ENCODE results near the gene HDAC3.

HDAC3 gene

DNA sequence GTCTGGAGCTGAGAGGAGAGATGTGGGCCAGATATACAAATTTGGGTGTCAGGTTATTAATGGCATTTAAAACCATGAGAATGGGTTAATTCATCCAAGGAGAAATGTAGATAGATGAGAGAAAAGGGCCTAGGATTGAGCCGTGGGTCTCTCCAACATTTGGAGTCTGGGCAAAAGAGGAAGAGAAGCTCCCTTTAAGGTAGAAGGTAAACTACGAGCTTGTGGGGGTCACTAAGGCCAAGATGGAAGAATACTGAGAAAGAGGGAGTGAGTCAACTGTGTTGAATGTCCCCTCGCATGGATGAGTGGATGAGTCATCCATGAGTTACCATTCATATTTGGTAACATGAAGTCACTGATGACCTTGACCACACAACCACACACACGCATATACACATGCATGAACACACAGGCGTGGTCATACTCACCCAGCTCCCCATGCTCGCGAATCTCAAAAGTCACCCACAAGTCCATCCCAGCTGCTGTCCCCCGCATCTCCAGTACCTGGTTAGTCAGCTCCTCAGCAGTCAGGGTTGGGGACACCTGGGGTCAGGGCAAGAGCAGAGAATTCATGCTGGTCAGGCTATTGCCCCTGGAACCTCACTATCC is 21.4 kb upstream of the HDAC3 start:
- no peak for FAIRE-seq

DNA sequence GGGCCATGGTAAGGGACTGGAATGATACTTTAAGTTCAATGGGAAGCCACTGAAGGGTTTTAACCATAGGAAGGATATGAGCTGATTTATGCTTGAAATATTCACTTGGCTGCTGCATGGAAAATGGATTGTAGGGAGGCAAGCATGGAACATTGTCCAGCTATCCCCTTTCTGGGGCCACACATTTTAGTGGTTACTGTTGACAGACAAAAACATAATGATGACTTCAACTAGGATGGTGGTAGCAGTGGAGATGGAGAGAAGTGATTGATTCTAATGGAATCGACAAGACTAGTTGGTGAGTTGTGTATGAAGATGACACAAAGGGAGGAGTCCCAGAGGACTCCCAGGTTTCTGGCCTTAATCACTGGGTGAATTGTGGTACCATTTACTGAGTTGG is 20.8 kb upstream of the HDAC3 start:
- FAIRE-seq: no peak

- no peak for FAIRE-seq
These were observed 19.7 kb upstream of the HDAC3 start for GRCh38 chr5:141656396-141656795.

DNA sequence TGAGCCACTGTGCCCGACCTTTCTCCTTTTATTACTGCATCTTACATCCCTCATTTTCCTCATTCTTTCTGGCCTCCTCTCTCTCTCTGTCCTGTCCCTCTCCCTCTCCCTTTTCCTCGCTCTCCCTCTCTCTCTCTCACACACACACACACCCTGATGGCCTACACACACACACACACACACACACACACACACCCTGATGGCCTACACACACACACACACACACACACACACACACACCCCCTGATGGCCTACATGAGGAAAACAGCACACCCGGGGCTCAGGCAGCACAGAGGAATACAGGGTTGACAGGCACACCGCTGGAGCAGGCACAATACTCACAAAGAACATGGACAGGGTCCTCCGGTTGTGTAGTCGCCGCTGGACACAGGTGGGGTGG is 18.4 kb upstream of the HDAC3 start:
- FAIRE-seq: no peak

- FAIRE-seq: no peak
These were observed 17.6 kb upstream of the HDAC3 start for GRCh38 chr5:141654298-141654697.

GRCh38 chr5:141651728-141652105 is 15.1 kb upstream of the HDAC3 start:
- FAIRE-seq: no peak

DNA sequence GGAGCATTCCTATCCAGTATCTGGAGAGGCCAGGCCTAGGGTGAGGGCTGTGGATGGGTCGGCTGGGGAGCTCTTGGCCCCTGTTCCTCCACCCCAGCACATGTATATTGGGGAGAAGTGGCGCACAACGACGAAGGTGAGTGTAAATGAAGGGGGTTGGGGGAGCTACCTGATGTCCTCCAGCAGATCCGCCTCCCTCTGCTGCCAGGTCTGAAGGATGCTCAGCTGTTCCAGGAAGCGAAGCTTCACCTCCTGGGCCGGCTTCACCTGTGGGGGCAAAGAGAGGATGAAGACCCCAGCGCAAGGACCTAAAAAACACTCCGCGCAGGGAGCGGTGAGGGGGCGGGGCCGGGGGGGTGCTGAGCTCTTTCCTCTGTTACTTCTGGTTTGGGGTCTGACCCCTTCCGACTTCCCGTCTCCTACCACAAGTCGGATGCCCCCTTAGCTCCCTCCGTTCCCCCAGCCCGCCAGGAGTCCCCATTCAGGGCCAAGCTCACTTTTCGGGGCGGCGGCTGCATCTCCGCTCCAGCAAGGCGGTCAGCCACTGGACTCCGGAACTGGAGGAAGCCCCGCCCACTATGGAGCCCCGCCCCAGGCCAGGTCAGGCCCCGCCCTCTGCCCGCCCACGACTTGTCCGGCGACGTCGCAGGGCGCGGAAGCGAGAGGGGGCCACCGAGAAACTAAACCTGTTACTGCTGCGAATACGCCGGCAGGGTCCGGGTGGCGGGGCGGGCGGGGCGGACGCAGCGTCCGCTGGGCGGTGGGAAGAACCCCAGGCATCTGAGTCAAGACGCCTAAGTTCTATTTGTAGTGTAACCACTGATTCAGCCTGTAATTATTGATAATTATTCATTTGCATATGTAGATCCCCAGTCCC is 14.4 kb upstream of the HDAC3 start, which contains the start of gene FCHSD1:
Gene FCHSD1, minus strand, starts transcription at position 568 of the 877 bp plus-strand sequence. Its CDS starts 50 bp downstream, at position 518.
- no peak for FAIRE-seq

DNA sequence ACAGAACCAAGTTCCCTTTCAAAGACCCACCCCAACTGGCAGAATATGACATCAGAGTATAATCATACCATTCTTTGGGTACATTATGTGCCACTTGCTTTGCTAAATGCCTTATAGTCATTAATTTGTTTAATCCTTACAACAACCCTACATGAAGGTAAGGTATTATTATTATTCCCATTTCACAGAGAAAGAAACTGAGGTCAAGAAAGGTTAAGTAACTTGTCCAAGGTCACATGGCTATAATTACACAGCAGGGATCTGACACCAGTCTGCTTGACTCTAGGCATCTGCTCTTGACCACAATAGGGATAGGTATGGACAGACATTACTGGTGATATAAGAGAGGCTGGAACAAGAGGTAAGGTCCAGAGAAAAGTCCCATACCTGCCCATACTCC is 13.3 kb upstream of the HDAC3 start:
- FAIRE-seq: no peak

DNA sequence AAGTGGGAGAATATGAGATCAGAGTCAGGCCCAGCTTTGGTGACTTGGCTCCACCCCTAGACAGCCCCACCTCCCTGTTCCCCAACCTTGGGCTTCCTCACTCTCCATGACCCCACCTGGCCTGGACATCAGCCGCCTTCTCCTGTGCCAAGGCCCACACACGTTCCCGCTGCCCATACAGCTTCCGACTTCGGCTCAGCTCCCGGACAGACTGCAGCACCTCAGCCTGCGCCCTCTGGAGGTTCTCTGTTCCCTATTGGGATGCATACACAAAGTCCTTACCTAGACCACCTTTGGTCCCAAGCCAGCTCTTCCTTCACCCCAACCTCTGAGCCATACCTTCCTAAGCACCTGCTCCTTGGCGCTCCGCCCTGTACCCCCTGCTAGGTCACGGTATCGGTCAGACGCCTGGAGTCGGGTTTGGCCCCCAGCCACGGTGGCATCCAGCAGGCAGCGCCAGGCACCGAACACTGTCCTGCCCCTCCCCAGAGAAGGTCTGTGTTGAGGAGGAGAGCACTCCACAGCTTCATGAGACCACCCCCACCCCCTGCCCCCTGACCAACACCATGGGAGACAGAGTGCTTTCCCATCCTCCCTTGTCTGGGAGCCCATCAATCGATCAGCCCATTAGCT is 12.5 kb upstream of the HDAC3 start:
- no peak for FAIRE-seq

GRCh38 chr5:141647851-141648250 is 11.2 kb upstream of the HDAC3 start:
- no peak for FAIRE-seq

DNA sequence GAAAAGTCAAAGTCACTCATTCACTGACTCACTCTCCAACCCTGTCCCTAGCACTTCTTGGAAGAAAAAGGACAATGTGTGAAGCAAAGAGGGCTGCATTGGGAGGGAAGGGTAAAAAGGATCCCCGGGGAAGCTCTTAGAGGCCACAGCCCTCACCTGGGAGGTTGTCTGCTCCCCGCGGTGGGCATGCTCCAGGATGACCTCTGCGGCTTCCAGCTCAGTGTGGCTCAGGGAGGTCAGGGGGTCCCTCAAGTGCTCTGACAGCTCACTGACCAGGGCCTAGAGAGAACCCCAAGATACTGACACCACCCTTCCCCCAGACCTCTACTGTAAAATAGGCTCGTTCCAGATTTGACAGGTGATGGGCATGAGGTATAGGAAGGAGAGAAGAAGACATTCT is 10.6 kb upstream of the HDAC3 start:
- FAIRE-seq: no peak

DNA sequence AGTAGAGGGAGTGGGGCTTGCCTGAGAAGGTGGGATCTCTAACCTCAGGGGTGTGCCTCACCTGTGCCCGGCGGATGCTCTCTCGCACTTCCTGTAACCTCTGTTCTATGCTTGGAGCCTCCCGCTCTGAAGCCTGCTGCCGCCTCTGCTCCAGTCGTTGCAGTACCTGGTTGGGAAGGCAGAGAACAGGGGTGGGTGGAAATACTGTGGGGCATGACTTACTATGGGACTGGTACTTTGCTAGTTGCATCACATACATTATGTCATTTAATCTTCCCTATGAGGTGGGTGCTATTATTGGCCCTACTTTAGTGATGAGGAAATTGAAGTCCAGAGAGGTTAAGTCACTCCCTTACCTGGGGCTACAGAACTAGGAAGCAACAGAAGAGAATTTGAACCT is 9.4 kb upstream of the HDAC3 start:
- no peak for FAIRE-seq

GRCh38 chr5:141641634-141642267 is 5.1 kb upstream of the HDAC3 start:
- FAIRE-seq: no peak

- no peak for FAIRE-seq
These were observed 4.0 kb upstream of the HDAC3 start for GRCh38 chr5:141640698-141641097.

GRCh38 chr5:141640051-141640415 is 3.4 kb upstream of the HDAC3 start:
- FAIRE-seq: no peak

DNA sequence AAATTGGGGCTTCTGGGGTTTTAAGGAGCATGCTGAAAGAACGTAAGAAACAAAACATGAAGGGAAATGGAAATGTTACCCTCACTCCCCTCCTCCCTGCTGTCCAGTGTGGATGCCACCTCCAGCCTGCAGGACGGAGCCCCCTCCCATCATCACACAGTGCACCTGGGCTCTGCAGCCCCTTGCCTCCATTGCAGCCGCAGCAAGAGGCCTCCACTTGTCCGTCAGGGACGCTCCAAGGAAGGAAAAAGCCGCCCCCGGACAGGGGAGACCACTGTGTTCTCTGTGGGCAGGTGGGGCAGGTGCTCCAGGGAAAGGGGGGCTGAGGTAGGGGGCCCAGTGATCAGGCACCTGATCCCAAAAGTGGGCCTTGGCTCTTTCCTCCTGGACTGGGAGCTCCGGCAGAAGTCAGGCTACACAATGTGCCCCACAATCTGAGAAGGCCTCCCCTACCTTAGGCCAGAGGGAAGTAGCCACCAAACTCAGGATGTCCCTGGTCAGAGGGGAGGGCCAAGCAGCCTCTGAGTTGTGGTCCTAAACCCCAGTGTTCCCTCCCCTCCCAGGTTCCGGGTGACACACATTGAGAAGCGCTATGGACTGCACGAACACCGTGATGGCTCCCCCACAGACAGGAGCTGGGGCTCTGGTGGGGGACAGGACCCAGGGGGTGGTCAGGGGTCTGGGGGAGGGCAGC is 2.9 kb upstream of the HDAC3 start:
- FAIRE-seq: no peak

GRCh38 chr5:141638771-141639170 is 2.1 kb upstream of the HDAC3 start:
- no peak for FAIRE-seq

DNA sequence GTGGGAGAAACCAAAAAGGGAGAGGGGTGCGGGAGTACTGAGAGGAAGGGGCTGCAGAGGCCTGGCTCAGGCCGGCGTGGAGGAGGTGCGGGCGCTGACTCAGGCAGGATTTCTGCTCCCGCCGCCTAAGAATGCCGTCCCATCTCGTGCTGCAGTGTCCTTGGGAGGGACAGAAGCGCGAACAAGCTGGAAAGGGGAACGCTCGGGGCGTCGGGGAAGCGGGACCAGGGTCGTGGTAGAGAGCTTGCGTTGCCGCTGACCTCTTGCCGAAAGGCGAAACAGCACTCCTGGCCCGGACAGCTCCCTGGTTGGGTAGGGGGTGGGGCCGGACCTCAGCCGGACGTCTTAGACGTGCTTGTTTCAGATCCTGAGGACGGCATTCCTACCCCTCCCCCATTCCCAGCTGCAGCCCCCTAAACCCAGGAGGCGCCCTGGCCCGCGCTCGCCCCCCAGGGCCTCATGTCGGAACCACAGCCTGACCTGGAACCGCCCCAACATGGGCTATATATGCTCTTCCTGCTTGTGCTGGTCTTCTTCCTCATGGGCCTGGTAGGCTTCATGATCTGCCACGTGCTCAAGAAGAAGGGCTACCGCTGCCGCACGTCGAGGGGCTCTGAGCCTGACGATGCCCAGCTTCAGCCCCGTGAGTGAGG is 1.2 kb upstream of the HDAC3 start:
- no peak for FAIRE-seq

DNA sequence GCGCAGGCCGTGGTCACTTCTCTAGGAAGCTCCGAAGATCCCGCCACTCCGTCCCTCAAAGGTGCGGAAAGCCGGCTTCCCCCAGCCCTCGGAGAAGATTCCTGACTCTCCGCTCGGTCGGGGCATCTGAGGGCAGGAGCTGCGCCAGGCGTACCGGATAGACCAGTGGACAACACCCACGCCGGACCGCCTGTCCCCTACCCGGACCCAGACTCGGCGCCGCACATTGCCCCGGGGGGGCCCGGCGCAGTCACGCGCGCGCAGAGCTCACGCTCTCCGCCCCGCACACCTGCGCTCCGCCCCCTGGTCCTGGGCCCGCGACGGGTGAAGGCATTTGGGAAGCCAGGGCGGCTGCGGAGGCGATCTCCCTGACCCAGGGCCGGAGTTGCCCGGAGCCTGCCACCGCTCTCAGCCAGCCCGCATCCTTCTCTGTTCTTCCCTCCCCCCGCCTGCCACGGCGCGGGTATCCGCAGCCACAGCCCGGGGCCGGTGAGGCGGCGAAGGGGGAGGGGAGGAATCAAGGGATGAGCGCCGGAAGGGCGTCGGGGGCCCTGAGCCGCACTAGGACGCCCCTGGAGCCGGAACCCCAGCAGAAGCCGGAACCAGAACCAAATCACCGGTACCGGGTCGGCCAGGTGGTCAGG is 596 bp upstream of the HDAC3 start:
- FAIRE-seq: no peak

- FAIRE-seq: no peak
These were observed 590 bp downstream of the HDAC3 start for GRCh38 chr5:141636106-141636412.

- FAIRE-seq: no peak
These were observed 1.0 kb downstream of the HDAC3 start for GRCh38 chr5:141635646-141636045.

- no peak for FAIRE-seq
These were observed 1.9 kb downstream of the HDAC3 start for GRCh38 chr5:141634720-141635119.
